Gastroesophageal sphincter (tissue), 4 donors: ENCODE data around the gene MREG. TPM values are rescaled to one million over a fixed set of nuclear protein-coding genes. Genes with fewer than 3 reads are reported as not detected.

Experiments used
- ATAC-seq: fragments of 150-250 bp; one replicate; pipeline ENCODE4 v1.9.1; 2016; ENCODE audit warnings: mild to moderate bottlenecking, moderate library complexity
- H3K27ac ChIP-seq, 4 donors: fragments of 200-600 bp; sonication (generic) in 3 of 4; 1 replicate in 3 of 4; 2 replicates in 1 of 4; pipeline ENCODE4 v1.5.1; 2016 to 2019
- H3K27me3 ChIP-seq: fragments of 200-600 bp; sonication (generic); one replicate; pipeline ENCODE4 v1.5.1; 2019
- H3K36me3 ChIP-seq, 2 donors: fragments of 200-600 bp; sonication (generic); one replicate each; pipeline ENCODE4 v1.5.1; 2019; ENCODE audit warnings: control low read depth in 1 of 2
- H3K4me1 ChIP-seq, 3 donors: fragments of 200-600 bp; sonication (generic); 1 replicate in 2 of 3; 2 replicates in 1 of 3; pipeline ENCODE4 v1.5.1; 2016 to 2019; ENCODE audit warnings: control low read depth in 2 of 3
- H3K4me3 ChIP-seq, 2 donors: fragments of 200-600 bp; sonication (generic); one replicate each; pipeline ENCODE4 v1.5.1; 2019; ENCODE audit warnings: mild to moderate bottlenecking in 1 of 2, moderate library complexity in 1 of 2
- H3K9me3 ChIP-seq, 3 donors: fragments of 200-600 bp; sonication (generic); one replicate each; pipeline ENCODE4 v1.5.1; 2017 to 2019; ENCODE audit warnings: control low read depth in 2 of 3
- EP300 ChIP-seq: sonication (generic); formaldehyde crosslinking; IDR thresholded peaks from one replicate; pipeline ENCODE4 v1.6.1; 2017; ENCODE audit warnings: antibody characterized with exemption, mild to moderate bottlenecking
- POLR2A ChIP-seq, 2 donors: fragments of 450-650 bp; IDR thresholded peaks; one replicate each; pipeline ENCODE4 v1.6.1; 2017; ENCODE audit warnings: antibody characterized with exemption in 2 of 2, mild to moderate bottlenecking in 2 of 2, moderate library complexity in 1 of 2
- POLR2AphosphoS5 ChIP-seq: sonication (generic); formaldehyde crosslinking; IDR thresholded peaks from one replicate; pipeline ENCODE4 v1.6.1; 2017; ENCODE audit warnings: antibody characterized with exemption
- WGBS, 2 donors: methylation state at CpG; one replicate each; pipeline ENCODE4 v1.1.5; 2018; ENCODE audit warnings: low coverage in 1 of 2; 5-methylcytosine and 5-hydroxymethylcytosine counted together
- total RNA-seq, 4 donors: library from RNA; depleted of rRNA; stranded (reverse); fragments of >200 nt; gene quantifications; one replicate each; pipeline ENCODE4 v1.1.0, GENCODE V29; 2016
- TF ChIP-seq, protein P1 (sequence below), 4 experiments: fragments of 200-600 bp in 2 of 4; fragments of 450-650 bp in 2 of 4; sonication (generic) in 1 of 4; IDR thresholded peaks; one replicate each; pipeline ENCODE4 v1.5.1; 2017 to 2019; ENCODE audit warnings: antibody characterized with exemption in 4 of 4, mild to moderate bottlenecking in 2 of 4, moderate library complexity in 2 of 4

MREG gene
- total RNA-seq, 4 donors from 2014 or later = 0.40 to 3.3 (median 0.54) TPM

DNA sequence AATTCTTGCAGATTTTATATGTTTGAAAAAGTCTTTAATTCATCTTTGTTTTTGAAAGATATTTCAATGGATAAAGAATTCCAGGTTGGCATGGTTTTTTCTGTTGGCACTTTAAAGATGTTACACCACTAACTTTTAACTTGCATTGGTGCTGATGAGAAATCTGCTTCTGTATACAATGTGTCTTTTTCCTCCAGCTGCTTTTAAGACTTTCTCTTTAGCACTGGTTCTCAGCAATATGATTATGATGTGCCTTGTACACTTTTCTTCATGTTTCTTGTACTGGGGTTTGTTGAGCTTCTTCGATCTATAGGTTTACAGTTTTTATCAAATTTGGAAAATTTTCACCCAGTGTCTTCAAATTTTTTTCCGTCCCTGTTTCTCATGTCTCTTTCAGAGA is 39.1 kb upstream of the MREG start:
- ATAC-seq = no peak
- WGBS, 2 donors = 94 to 100% methylated on average over 2 of the region's 2 CpGs
- Histone ChIP-seq H3K27ac (no peak overlapping the region), H3K9me3 (no peaks in the 10 kb centered on the region), H3K4me3 (no peak overlapping the region), H3K36me3 (peaks cover 0 to 25% of the 10 kb centered on the region in 2 donors), H3K4me1 (no peaks in the 10 kb centered on the region), H3K27me3 (no peaks in the 10 kb centered on the region)
- no peak for TF ChIP-seq POLR2A (IDR thresholded peaks at IDR 0.05)
- TF ChIP-seq EP300 = no peak
- TF ChIP-seq, protein P1, sequence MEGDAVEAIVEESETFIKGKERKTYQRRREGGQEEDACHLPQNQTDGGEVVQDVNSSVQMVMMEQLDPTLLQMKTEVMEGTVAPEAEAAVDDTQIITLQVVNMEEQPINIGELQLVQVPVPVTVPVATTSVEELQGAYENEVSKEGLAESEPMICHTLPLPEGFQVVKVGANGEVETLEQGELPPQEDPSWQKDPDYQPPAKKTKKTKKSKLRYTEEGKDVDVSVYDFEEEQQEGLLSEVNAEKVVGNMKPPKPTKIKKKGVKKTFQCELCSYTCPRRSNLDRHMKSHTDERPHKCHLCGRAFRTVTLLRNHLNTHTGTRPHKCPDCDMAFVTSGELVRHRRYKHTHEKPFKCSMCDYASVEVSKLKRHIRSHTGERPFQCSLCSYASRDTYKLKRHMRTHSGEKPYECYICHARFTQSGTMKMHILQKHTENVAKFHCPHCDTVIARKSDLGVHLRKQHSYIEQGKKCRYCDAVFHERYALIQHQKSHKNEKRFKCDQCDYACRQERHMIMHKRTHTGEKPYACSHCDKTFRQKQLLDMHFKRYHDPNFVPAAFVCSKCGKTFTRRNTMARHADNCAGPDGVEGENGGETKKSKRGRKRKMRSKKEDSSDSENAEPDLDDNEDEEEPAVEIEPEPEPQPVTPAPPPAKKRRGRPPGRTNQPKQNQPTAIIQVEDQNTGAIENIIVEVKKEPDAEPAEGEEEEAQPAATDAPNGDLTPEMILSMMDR (IDR thresholded peaks at IDR 0.05) = no peak
- no peak for TF ChIP-seq POLR2AphosphoS5

DNA sequence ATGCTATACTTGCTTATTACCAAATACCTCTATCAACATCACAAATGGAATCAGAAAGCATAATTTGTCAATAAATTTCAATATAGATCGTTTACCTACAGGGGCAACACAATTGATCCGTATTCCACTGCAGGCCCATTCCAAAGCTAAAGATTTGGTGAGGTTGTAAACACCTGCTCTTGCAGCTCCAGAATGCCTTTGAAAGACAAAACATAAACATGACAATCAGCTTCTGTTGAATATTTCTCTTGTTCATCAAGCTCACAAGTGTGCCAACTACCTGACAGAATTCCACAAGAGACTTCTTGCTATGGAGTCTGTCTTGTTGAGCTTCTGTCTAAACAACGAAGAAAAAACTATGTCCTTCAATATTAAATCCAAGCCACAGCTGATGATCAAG is 38.0 kb upstream of the MREG start:
- ATAC-seq = no peak
- no peaks in the 10 kb centered on the region for H3K4me1 ChIP-seq
- WGBS, 2 donors = 85 to 91% methylated on average over 3 of the region's 3 CpGs
- no peaks in the 10 kb centered on the region for H3K9me3 ChIP-seq
- TF ChIP-seq EP300 (no peak), POLR2AphosphoS5 (no peak), POLR2A (IDR thresholded peaks at IDR 0.05) (no peak)
- TF ChIP-seq, protein P1 (IDR thresholded peaks at IDR 0.05) = no peak
- peaks cover 0 to 34% of the 10 kb centered on the region in 2 donors for H3K36me3 ChIP-seq
- H3K4me3 ChIP-seq = no peak overlapping the region
- no peak overlapping the region for H3K27ac ChIP-seq
- no peaks in the 10 kb centered on the region for H3K27me3 ChIP-seq

DNA sequence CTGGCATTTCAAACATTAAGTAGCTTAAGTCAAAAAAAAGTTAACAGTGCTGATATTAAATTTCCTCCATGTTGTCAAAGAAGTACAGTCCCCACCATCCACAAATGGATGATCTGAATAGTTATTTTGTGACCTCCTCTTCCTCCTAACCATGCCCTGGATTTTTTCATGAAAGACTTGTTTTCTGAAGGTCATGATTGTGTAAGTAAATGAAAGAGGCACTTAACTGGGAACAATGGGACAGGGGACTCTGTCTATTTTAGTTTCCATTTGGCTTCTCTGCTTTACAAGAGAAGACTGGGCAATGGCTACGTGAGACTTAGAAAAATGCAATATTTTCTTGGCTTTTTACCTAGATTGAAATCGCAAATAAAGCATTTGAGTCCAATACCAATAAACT is 36.1 kb upstream of the MREG start:
- peaks cover 0 to 43% of the 10 kb centered on the region in 2 donors for H3K36me3 ChIP-seq
- no peak overlapping the region for H3K4me3 ChIP-seq
- no peaks in the 10 kb centered on the region for H3K27me3 ChIP-seq
- 88 to 100% methylated on average over 2 of the region's 2 CpGs for WGBS, 2 donors
- no peak for ATAC-seq
- TF ChIP-seq POLR2A (IDR thresholded peaks at IDR 0.05) (no peak), POLR2AphosphoS5 (no peak), EP300 (no peak)
- TF ChIP-seq, protein P1 (IDR thresholded peaks at IDR 0.05) = no peak
- H3K9me3 ChIP-seq = no peaks in the 10 kb centered on the region
- H3K4me1 ChIP-seq = no peaks in the 10 kb centered on the region
- H3K27ac ChIP-seq = no peak overlapping the region

DNA sequence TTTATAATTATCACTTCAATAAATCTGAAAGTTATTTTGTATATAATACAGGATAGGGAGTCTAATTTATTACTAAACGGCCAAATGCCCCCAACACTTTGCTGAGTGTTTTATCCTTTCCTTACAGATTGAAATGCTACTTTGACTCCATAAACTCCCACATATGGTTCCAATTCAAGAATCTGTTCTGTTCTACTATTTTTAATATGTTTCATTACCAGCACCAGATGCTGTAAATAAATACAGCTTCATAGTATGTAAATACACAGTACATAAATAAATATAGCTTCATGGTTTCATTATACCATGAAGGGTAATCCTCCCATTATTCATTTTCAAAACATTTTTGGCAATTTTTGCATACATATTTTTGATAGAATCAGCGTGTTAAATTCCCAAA is 34.0 kb upstream of the MREG start:
- TF ChIP-seq, protein P1 (IDR thresholded peaks at IDR 0.05) = no peak
- no peak for TF ChIP-seq POLR2AphosphoS5
- no peak for TF ChIP-seq EP300
- no peak for TF ChIP-seq POLR2A (IDR thresholded peaks at IDR 0.05)
- Histone ChIP-seq H3K36me3 (peaks cover 0 to 60% of the 10 kb centered on the region in 2 donors), H3K27me3 (no peaks in the 10 kb centered on the region), H3K4me1 (no peaks in the 10 kb centered on the region), H3K27ac (no peak overlapping the region), H3K4me3 (no peak overlapping the region), H3K9me3 (no peaks in the 10 kb centered on the region)
- WGBS, 2 donors = 89 to 90% methylated on average over 2 of the region's 2 CpGs
- no peak for ATAC-seq

DNA sequence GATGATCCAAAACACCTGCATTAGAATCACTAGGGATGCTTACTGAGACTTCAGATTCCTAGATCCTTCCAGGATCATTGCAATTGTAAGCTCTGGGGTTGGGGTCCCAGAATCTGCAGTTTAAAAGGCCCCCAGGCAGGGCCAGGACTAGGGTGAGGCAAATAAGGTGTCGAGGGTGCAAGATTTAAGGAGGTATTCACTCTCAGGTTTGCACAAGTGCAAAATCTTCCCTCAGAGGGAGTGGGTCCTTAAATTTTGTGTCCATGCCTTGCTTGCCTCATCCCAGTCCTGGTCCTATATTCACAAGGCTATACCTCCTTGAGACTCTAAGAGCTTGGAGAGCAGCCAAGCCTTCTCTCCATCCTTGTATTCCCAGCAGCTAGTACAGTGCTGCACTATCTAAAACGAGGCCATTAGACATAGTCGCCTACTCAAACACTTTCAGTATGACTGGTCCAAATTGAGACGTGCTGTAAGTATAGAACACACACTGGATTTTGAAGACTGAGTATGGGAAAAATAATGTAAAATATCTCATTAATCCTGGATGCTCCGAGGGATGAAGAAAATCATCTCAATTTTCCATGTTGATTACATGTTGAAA is 31.6 kb upstream of the MREG start:
- H3K27ac ChIP-seq = no peak overlapping the region
- H3K36me3 ChIP-seq = peaks cover 0 to 82% of the 10 kb centered on the region in 2 donors
- ATAC-seq = no peak
- WGBS, 2 donors = 57 to 79% methylated on average over 5 of the region's 5 CpGs
- H3K4me1 ChIP-seq = no peaks in the 10 kb centered on the region
- H3K4me3 ChIP-seq = no peak overlapping the region
- no peaks in the 10 kb centered on the region for H3K9me3 ChIP-seq
- TF ChIP-seq POLR2A (IDR thresholded peaks at IDR 0.05) (no peak), EP300 (no peak), POLR2AphosphoS5 (no peak)
- TF ChIP-seq, protein P1 (IDR thresholded peaks at IDR 0.05) = no peak
- no peaks in the 10 kb centered on the region for H3K27me3 ChIP-seq
